Measurements from ENCODE around the gene DACH1. TPM values are rescaled to one million over a fixed set of nuclear protein-coding genes. Genes with fewer than 3 reads are reported as not detected.

The DACH1 gene
- total RNA-seq, 1 donor from 2014 or later: 8.1 TPM

DNA sequence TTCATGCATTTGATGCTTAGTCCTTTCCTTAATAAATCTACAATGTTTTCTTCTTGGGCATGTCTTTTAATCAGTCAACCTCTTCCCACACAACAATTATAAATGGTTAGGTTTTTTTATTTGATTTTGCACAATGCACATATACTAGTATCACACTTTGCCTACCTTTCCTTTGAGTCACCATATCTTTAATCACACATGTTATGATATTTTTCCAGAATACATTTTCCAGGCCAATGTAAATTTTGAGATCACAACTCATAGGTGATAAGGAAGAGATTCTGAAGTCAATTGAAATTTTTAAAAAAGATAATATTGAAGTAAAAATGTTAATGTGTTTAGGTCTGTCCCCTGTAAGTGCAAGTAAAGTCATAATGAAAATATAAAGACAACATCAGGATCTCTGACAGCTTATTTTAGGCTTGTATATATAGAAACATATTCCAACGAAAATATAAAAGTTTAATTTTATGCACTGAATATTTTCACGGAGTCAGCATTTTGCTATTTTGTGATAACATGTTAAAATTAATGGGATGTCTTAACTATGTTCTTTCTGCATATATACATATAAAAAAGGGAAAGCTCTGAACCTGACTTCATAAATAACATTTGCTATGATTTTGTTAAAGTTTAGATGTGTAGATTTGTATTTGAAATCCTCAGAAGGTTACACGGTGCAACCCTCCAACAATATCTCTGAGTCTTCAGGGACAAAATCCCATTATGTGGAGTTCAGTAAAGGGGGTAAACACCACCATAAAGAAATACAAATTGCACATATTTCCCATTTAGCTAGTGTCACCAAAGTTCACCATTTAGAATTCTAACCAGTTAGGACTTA, 351.9 kb downstream of the DACH1 start:
- H3K27ac ChIP-seq: no peak overlapping the region
- no peaks in the 10 kb centered on the region for H3K27me3 ChIP-seq (ENCODE audit: low read depth)
- ATAC-seq: no peak
- H3K36me3 ChIP-seq: no peaks in the 10 kb centered on the region
- H3K4me3 ChIP-seq: no peak overlapping the region
- TF ChIP-seq, protein P1, sequence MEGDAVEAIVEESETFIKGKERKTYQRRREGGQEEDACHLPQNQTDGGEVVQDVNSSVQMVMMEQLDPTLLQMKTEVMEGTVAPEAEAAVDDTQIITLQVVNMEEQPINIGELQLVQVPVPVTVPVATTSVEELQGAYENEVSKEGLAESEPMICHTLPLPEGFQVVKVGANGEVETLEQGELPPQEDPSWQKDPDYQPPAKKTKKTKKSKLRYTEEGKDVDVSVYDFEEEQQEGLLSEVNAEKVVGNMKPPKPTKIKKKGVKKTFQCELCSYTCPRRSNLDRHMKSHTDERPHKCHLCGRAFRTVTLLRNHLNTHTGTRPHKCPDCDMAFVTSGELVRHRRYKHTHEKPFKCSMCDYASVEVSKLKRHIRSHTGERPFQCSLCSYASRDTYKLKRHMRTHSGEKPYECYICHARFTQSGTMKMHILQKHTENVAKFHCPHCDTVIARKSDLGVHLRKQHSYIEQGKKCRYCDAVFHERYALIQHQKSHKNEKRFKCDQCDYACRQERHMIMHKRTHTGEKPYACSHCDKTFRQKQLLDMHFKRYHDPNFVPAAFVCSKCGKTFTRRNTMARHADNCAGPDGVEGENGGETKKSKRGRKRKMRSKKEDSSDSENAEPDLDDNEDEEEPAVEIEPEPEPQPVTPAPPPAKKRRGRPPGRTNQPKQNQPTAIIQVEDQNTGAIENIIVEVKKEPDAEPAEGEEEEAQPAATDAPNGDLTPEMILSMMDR (IDR thresholded peaks at IDR 0.05): no peak
- H3K9me3 ChIP-seq: no peaks in the 10 kb centered on the region
- H3K4me1 ChIP-seq: no peaks in the 10 kb centered on the region
- intact Hi-C loops (cut with DNase I): no loop called here
- no peak for DNase-seq

DNA sequence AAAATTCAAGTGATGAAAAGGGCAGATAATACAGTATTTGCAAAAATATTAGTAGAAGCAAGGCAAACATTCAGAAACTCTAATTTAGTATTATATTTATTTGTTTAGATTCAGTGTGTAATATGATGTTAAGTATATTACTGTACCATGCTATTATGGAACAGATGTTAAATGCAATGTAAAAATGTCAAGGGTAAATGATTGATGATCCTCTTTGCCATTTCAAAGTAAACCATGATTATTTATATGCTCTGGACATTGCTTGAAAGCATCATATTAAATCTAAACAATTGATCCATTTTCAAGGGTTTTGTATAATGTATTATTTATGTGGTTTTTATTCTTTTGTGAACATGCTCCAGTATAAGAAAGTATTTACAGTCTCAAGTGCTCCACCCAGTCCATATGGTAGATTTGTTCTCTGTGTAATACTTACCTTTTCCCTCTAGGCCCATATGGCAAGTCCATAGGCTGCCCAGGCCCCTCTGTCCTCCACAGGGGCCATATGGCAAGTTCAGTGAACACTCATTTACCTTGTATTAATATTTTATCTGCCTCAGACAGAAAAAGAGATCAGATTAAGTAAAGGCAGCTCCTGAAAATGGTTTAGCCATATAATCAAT, 353.5 kb downstream of the DACH1 start:
- DNase-seq: no peak
- TF ChIP-seq, protein P1 (IDR thresholded peaks at IDR 0.05): no peak
- no peaks in the 10 kb centered on the region for H3K36me3 ChIP-seq
- H3K4me3 ChIP-seq: no peak overlapping the region
- H3K27me3 ChIP-seq (ENCODE audit: low read depth): no peaks in the 10 kb centered on the region
- H3K9me3 ChIP-seq: no peaks in the 10 kb centered on the region
- intact Hi-C loops (cut with DNase I): no loop called here
- no peaks in the 10 kb centered on the region for H3K4me1 ChIP-seq
- H3K27ac ChIP-seq: no peak overlapping the region
- no peak for ATAC-seq

DNA sequence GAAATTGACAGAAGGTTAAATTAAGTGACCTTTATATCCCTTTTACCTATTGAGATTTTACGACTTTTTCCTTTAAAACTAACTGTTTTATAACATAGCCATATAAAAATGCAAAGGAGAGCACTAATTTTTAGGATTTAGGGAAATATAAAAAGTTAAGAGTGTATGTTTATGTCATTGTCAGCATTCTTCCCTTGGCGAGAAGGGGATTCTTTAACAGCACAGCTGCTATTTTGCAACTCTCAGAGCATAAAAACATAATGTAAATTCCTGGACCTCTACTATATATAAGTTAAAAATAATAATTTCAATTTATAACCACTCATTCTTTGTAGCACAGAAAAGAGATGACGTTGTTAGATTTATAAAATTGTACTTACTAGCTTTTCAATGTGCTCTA, 363.2 kb downstream of the DACH1 start:
- no peak for ATAC-seq
- TF ChIP-seq, protein P1 (IDR thresholded peaks at IDR 0.05): no peak

DNA sequence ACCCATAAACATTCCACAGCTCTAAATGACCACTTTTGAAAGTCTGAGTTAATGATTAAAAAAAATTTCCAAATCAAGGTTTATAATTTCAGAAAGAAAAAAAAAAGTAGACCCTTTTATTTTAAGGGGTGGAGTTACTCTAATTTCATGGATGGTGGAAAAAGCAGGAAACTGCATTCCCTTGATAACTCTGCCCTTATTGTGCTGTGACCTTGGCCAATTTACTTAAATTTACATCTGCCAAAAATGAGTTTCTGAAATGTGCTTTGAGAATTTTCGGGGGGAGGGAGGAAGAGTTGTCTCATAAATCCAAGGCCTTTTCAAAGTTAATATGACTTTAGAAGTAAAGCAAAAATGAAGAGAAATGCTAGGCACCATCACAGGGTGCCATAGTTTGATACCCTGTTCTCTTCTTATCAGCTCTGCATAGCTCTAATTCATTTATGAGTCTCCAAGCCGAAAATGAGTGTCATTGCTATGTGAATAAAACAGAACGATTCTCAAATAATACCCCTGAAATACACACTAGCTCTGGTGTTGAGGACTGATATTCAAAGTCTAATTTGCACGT, 367.0 kb downstream of the DACH1 start:
- Histone ChIP-seq H3K9me3 (no peaks in the 10 kb centered on the region), H3K36me3 (no peaks in the 10 kb centered on the region), H3K27me3 (ENCODE audit: low read depth) (no peaks in the 10 kb centered on the region), H3K4me1 (peaks cover 4% of the 10 kb centered on the region), H3K27ac (no peak overlapping the region), H3K4me3 (no peak overlapping the region)
- DNase-seq: no peak
- intact Hi-C loops (cut with DNase I): no loop called here
- TF ChIP-seq, protein P1 (IDR thresholded peaks at IDR 0.05): no peak
- ATAC-seq: no peak

More for the DNA sequence above, 363.2 kb downstream of the DACH1 start:
- Histone ChIP-seq H3K27me3 (ENCODE audit: low read depth) (no peaks in the 10 kb centered on the region), H3K4me1 (peaks cover 4% of the 10 kb centered on the region), H3K36me3 (no peaks in the 10 kb centered on the region), H3K27ac (no peak overlapping the region), H3K4me3 (no peak overlapping the region), H3K9me3 (no peaks in the 10 kb centered on the region)
- DNase-seq: no peak
- intact Hi-C loops (cut with DNase I): no loop called here

DNA sequence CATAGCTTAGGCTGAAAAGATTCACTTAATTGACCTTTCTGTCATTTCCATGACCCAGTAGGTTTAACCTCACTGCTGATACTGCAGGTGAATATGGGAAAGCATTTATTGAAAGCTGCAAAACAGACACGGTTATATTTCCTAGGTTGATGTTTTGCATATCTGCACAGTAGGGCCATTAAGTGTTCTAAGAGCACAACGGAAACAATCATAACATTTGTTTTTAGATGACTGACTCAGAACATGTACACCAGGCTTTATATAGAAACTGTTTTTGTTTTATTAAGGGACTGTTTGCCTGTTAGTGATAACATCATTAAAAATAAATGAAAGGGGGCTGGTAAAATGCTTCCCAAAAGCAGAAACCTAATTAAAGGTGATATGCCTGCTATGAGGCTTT, 367.8 kb downstream of the DACH1 start:
- Histone ChIP-seq H3K4me1 (peaks cover 4% of the 10 kb centered on the region), H3K36me3 (no peaks in the 10 kb centered on the region), H3K27ac (no peak overlapping the region), H3K27me3 (ENCODE audit: low read depth) (no peaks in the 10 kb centered on the region), H3K9me3 (no peaks in the 10 kb centered on the region), H3K4me3 (no peak overlapping the region)
- ATAC-seq (no peak), DNase-seq (no peak)
- intact Hi-C loops (cut with DNase I): no loop called here
- TF ChIP-seq, protein P1 (IDR thresholded peaks at IDR 0.05): no peak
